Endothelial cell of umbilical vein (primary cell): Measurements from ENCODE around the gene SNED1. TPM values are rescaled to one million over a fixed set of nuclear protein-coding genes. Genes with fewer than 3 reads are reported as not detected.

Experiments
- BruUV-seq: library from RNA; stranded (reverse); fragments of 400-500 nt; replicated peaks from 2 replicates; lab custom pipeline; 2021; lab: Mats Ljungman, UMichigan
- CTCF ChIA-PET: fragments of 300-600, 350-600 bp; sonication (Branson Sonifier 250); formaldehyde crosslinking; loops from one replicate; lab custom pipeline; 2021; ENCODE audit warnings: antibody characterized with exemption, inconsistent platforms; lab: Charles Lee
- POLR2A ChIA-PET: fragments of 300-600, 350-600 bp; sonication (Branson Sonifier 250); formaldehyde crosslinking; loops from one replicate; lab custom pipeline; 2021; ENCODE audit warnings: antibody characterized with exemption, inconsistent platforms; lab: Charles Lee
- DNase-seq: peaks from one replicate; pipeline ENCODE4 v3.0.0-alpha.2; 2011; ENCODE audit warnings: low read depth, low spot score
- FAIRE-seq: peaks from 2 replicates; lab custom pipeline; 2011; peaks lifted over from hg19 to GRCh38; lab: Jason Lieb, UNC
- H2AFZ ChIP-seq: 2 replicates; pipeline ENCODE4 v1.6.0; 2012; ENCODE audit warnings: low read depth, low read length, control low read depth, inconsistent platforms
- H3K27ac ChIP-seq: 2 replicates; pipeline ENCODE4 v1.5.1; 2011; ENCODE audit warnings: low read depth, mild to moderate bottlenecking, control low read depth, low read length, moderate library complexity; ENCODE audit not compliant: insufficient read depth
- H3K27me3 ChIP-seq, 2 experiments: 2 replicates each; pipeline versions ENCODE4 v1.6.0 to v1.6.1; 2011; ENCODE audit warnings: low read length in 2 of 2, mixed read lengths in 1 of 2; ENCODE audit not compliant: control insufficient read depth in 2 of 2, insufficient read depth in 2 of 2
- H3K36me3 ChIP-seq, 2 experiments: 2 replicates in 1 of 2; 3 replicates in 1 of 2; pipeline ENCODE4 v1.5.1; 2011; ENCODE audit warnings: low read length in 2 of 2, mild to moderate bottlenecking in 1 of 2, moderate library complexity in 1 of 2; ENCODE audit not compliant: control insufficient read depth in 2 of 2, insufficient read depth in 2 of 2; ENCODE audit errors: extremely low read depth in 1 of 2
- H3K4me1 ChIP-seq: 3 replicates; pipeline ENCODE4 v1.5.1; 2011; ENCODE audit warnings: mild to moderate bottlenecking, low read length; ENCODE audit not compliant: control insufficient read depth, insufficient read depth; ENCODE audit errors: extremely low read depth
- H3K4me2 ChIP-seq: 2 replicates; pipeline ENCODE4 v1.6.1; 2011; ENCODE audit warnings: low read length, control low read depth, mixed read lengths; ENCODE audit not compliant: insufficient read depth
- H3K4me3 ChIP-seq, 3 experiments: fragments of 200-600 bp in 1 of 3; sonication (generic), shearing (Covaris generic) in 1 of 3; replicated peaks in 1 of 3; 2 replicates each; pipeline ENCODE4 v1.5.1; 2011 to 2016; ENCODE audit warnings: control low read depth in 3 of 3, low read length in 3 of 3, mild to moderate bottlenecking in 2 of 3, inconsistent platforms in 1 of 3, low read depth in 1 of 3, moderate library complexity in 1 of 3; ENCODE audit not compliant: insufficient read depth in 1 of 3
- H3K79me2 ChIP-seq: 2 replicates; pipeline ENCODE4 v1.6.0; 2012; ENCODE audit warnings: low read length, inconsistent platforms; ENCODE audit not compliant: control insufficient read depth, insufficient read depth
- H3K9ac ChIP-seq: replicated peaks from 2 replicates; pipeline ENCODE3; 2011; ENCODE audit warnings: low read length, control low read depth; ENCODE audit not compliant: insufficient read depth; ENCODE audit errors: extremely low read depth
- H3K9me1 ChIP-seq: replicated peaks from 3 replicates; pipeline ENCODE4 v1.6.0; 2011; ENCODE audit warnings: mild to moderate bottlenecking, low read length; ENCODE audit not compliant: control insufficient read depth, insufficient read depth; ENCODE audit errors: extremely low read depth
- H3K9me3 ChIP-seq: replicated peaks from 2 replicates; pipeline ENCODE4 v1.5.1; 2012; ENCODE audit warnings: low read length, inconsistent platforms; ENCODE audit not compliant: control insufficient read depth, insufficient read depth
- H4K20me1 ChIP-seq: replicated peaks from 2 replicates; pipeline ENCODE3; 2011; ENCODE audit warnings: mild to moderate bottlenecking, low read length; ENCODE audit not compliant: control insufficient read depth, insufficient read depth; ENCODE audit errors: extremely low read depth
- CTCF ChIP-seq, 2 donors: IDR thresholded peaks; 1 replicate in 1 of 2; 2 replicates in 1 of 2; pipeline ENCODE4 v1.5.1; 2011; ENCODE audit warnings: low read length in 2 of 2, mild to moderate bottlenecking in 2 of 2, moderate library complexity in 2 of 2, control low read depth in 1 of 2, inconsistent platforms in 1 of 2, low read depth in 1 of 2; ENCODE audit not compliant: insufficient read depth in 1 of 2; ENCODE audit errors: extremely low read depth in 1 of 2
- EZH2 ChIP-seq: IDR thresholded peaks from 2 replicates; pipeline ENCODE4 v1.6.1; 2012; ENCODE audit warnings: borderline replicate concordance, low read depth, mild to moderate bottlenecking, moderate library complexity, low read length, inconsistent platforms; ENCODE audit not compliant: severe bottlenecking
- FOS ChIP-seq: IDR thresholded peaks from 2 replicates; pipeline ENCODE4 v1.6.1; 2011; ENCODE audit warnings: mild to moderate bottlenecking, low read length, moderate library complexity, borderline replicate concordance; ENCODE audit not compliant: insufficient read depth
- GATA2 ChIP-seq: IDR thresholded peaks from 2 replicates; pipeline ENCODE4 v1.7.0; 2011; ENCODE audit warnings: low read depth, mild to moderate bottlenecking, moderate library complexity, mixed read lengths, low read length; ENCODE audit not compliant: insufficient read length, insufficient read depth
- JUN ChIP-seq: IDR thresholded peaks from 2 replicates; pipeline ENCODE4 v1.6.1; 2011; ENCODE audit warnings: borderline replicate concordance, low read depth; ENCODE audit not compliant: insufficient read length, insufficient read depth
- MAX ChIP-seq: IDR thresholded peaks from 2 replicates; pipeline ENCODE4 v1.6.1; 2011; ENCODE audit not compliant: insufficient read depth, insufficient read length
- MYC ChIP-seq: IDR thresholded peaks from one replicate; pipeline ENCODE4 v1.6.1; 2011; ENCODE audit warnings: mild to moderate bottlenecking, low read depth, low read length
- POLR2A ChIP-seq: IDR thresholded peaks from 2 replicates; pipeline ENCODE4 v1.6.1; 2012; ENCODE audit warnings: low read depth, mild to moderate bottlenecking, control low read depth, low read length
- POLR2AphosphoS5 ChIP-seq: IDR thresholded peaks from 2 replicates; pipeline ENCODE4 v1.6.1; 2012; ENCODE audit warnings: low read depth, mild to moderate bottlenecking, control low read depth, low read length, moderate library complexity; ENCODE audit not compliant: insufficient read depth
- dilution Hi-C: fragments of 300-500 bp; cut with MboI; formaldehyde crosslinking; loops from one replicate; pipeline ENCODE4 v1.15.0; 2019; ENCODE audit warnings: low sequenced_read_pairs; ENCODE audit not compliant: extremely low pct_ligation_motif_present
- intact Hi-C: fragments of 100-400 bp; cut with micrococcal nuclease; formaldehyde crosslinking; loops from one replicate; pipeline ENCODE4 v1.10.0; 2022
- polyA plus RNA-seq, 4 experiments: library from polyadenylated mRNA; depleted of rRNA in 3 of 4; stranded (reverse) in 3 of 4; unstranded in 1 of 4; fragments of >200 nt; gene quantifications; 2 replicates each; pipeline versions ENCODE4 v1.2.1 to v1.2.3, GENCODE V29; 2011 to 2012; ENCODE audit warnings: missing spikeins in 1 of 4
- total RNA-seq: library from RNA; stranded (reverse); gene quantifications from 2 replicates; pipeline ENCODE4 v1.2.3, GENCODE V29; 2021

SNED1 gene
- total and polyA plus RNA-seq, 2 donors (not counting 3 experiments of a cell fraction or from before 2014, with no cell fraction given), result 14.1 to 17.2 TPM

- H3K9me1 ChIP-seq, result no peaks in the 10 kb centered on the region
- ChIA-PET CTCF (no interaction called here), POLR2A (no interaction called here)
- no TSS peak for BruUV-seq
- no peak overlapping the region for H3K4me3 ChIP-seq
- H4K20me1 ChIP-seq, result no peaks in the 10 kb centered on the region
- intact Hi-C loops, result no loop called here
- no peak overlapping the region for H3K27ac ChIP-seq
- no peak for TF ChIP-seq CTCF (IDR thresholded peaks at IDR 0.05; ENCODE audit: extremely low read depth in 1 of 2, insufficient read depth in 1 of 2, low read depth in 1 of 2, low read length in 2 of 2)
- TF ChIP-seq POLR2A, result no peak
- TF ChIP-seq MAX, result no peak
- no peak for TF ChIP-seq JUN
- TF ChIP-seq EZH2, result no peak
- no peak for TF ChIP-seq FOS
- no peak for TF ChIP-seq POLR2AphosphoS5
- no peak for TF ChIP-seq MYC
- no peak for TF ChIP-seq GATA2
- no peak overlapping the region for H3K4me2 ChIP-seq
- no peak for FAIRE-seq
- H3K4me1 ChIP-seq, result no peaks in the 10 kb centered on the region
- H3K36me3 ChIP-seq, result peaks cover 0 to 2% of the 10 kb centered on the region in 2 experiments
- no peaks in the 10 kb centered on the region for H3K9me3 ChIP-seq
- no peaks in the 10 kb centered on the region for H3K27me3 ChIP-seq
- H2AFZ ChIP-seq, result no peak overlapping the region
- H3K9ac ChIP-seq, result no peak overlapping the region
- no peak for DNase-seq
- dilution Hi-C loops, result no loop called here
- H3K79me2 ChIP-seq, result no peaks in the 10 kb centered on the region
Observed at GRCh38 chr2:241120440-241120839, 122.0 kb downstream of the SNED1 start.
